HG02885 (cell line): ENCODE measurements around the gene RGS6.
"Not testable (repeated sequence)": the region's sequence is repeated elsewhere in the genome, so short reads cannot be mapped to it uniquely, and the experiment has no call there.

Source experiments
- ATAC-seq: cut with Tn5 transposase; IDR thresholded peaks from one replicate; pipeline ENCODE4 v1.9.1; 2021; ENCODE audit warnings: mild to moderate bottlenecking; ENCODE audit not compliant: unreplicated experiment, poor library complexity

RGS6 gene

GRCh38 chr14:72476657-72477499 is 544.6 kb downstream of the RGS6 start:
- ATAC-seq: peak; percentile 87

- not testable (repeated sequence) for ATAC-seq
Measured at GRCh38 chr14:72477578-72477977, 545.3 kb downstream of the RGS6 start.

- no peak for ATAC-seq
Measured at GRCh38 chr14:72478471-72478893, 546.3 kb downstream of the RGS6 start.

- ATAC-seq: no peak
Measured at GRCh38 chr14:72479461-72479931, 547.3 kb downstream of the RGS6 start.

- no peak for ATAC-seq
Measured at GRCh38 chr14:72480464-72481243, 548.4 kb downstream of the RGS6 start.

GRCh38 chr14:72483311-72483710 is 551.1 kb downstream of the RGS6 start:
- ATAC-seq: no peak

- no peak for ATAC-seq
Measured at GRCh38 chr14:72485695-72486094, 553.5 kb downstream of the RGS6 start.

- ATAC-seq: no peak
Measured at GRCh38 chr14:72488514-72488913, 556.3 kb downstream of the RGS6 start.

- no peak for ATAC-seq
Measured at GRCh38 chr14:72492196-72492595, 560.0 kb downstream of the RGS6 start.

- no peak for ATAC-seq
Measured at GRCh38 chr14:72495668-72496067, 563.4 kb downstream of the RGS6 start.

GRCh38 chr14:72498646-72499045 is 566.4 kb downstream of the RGS6 start:
- ATAC-seq: no peak

GRCh38 chr14:72499746-72500145 is 567.5 kb downstream of the RGS6 start:
- no peak for ATAC-seq

- no peak for ATAC-seq
Measured at GRCh38 chr14:72500234-72500838, 568.1 kb downstream of the RGS6 start.

GRCh38 chr14:72501439-72501838 is 569.2 kb downstream of the RGS6 start:
- no peak for ATAC-seq

GRCh38 chr14:72503271-72503670 is 571.0 kb downstream of the RGS6 start:
- no peak for ATAC-seq

- no peak for ATAC-seq
Measured at GRCh38 chr14:72503696-72504368, 571.6 kb downstream of the RGS6 start.

- ATAC-seq: no peak
Measured at GRCh38 chr14:72510566-72510965, 578.3 kb downstream of the RGS6 start.

GRCh38 chr14:72512281-72512680 is 580.1 kb downstream of the RGS6 start:
- ATAC-seq: no peak

- ATAC-seq: no peak
Measured at GRCh38 chr14:72512925-72513324, 580.7 kb downstream of the RGS6 start.

GRCh38 chr14:72513346-72513745 is 581.1 kb downstream of the RGS6 start:
- ATAC-seq: no peak
